Measurements from ENCODE around the gene RDH11. TPM values are rescaled to one million over a fixed set of nuclear protein-coding genes. Genes with fewer than 3 reads are reported as not detected.
A peak's percentile ranks its signal among the peaks of the same experiment; 100 is the strongest.
"Not testable (repeated sequence)": the region's sequence is repeated elsewhere in the genome, so short reads cannot be mapped to it uniquely, and the experiment has no call there.

RDH11 gene
- total RNA-seq, 6 experiments from 2014 or later, result 46.1 to 51.9 (median 49.6) TPM

GRCh38 chr14:67727361-67727760, 31.8 kb upstream of the RDH11 start:
- Mint-ChIP-seq H3K4me1 (ENCODE audit: low read depth) (0 out of 2 replicates have a peak, but pooled peaks cover under 1% of the 10 kb centered on the region), H3K27ac (no peak overlapping the region), H3K36me3 (ENCODE audit: low read depth) (no peaks in the 10 kb centered on the region), H3K27me3 (ENCODE audit: insufficient read depth) (peaks cover 44% of the 10 kb centered on the region), H3K9me3 (peaks cover 5% of the 10 kb centered on the region; the same call in 1 of the 2 replicates), H3K4me3 (no peak overlapping the region)
- DNase-seq, result no peak
- TF ChIP-seq CTCF (IDR thresholded peaks at IDR 0.05), result no peak

GRCh38 chr14:67725171-67725570, 29.6 kb upstream of the RDH11 start:
- Mint-ChIP-seq H3K4me3 (no peak overlapping the region), H3K27ac (no peak overlapping the region), H3K9me3 (peaks cover 5% of the 10 kb centered on the region; the same call in 1 of the 2 replicates), H3K4me1 (ENCODE audit: low read depth) (0 out of 2 replicates have a peak, but pooled peaks cover 7% of the 10 kb centered on the region), H3K27me3 (ENCODE audit: insufficient read depth) (peaks cover 46% of the 10 kb centered on the region), H3K36me3 (ENCODE audit: low read depth) (no peaks in the 10 kb centered on the region)
- no peak for DNase-seq
- TF ChIP-seq CTCF (IDR thresholded peaks at IDR 0.05), result no peak

GRCh38 chr14:67722293-67722692, 26.7 kb upstream of the RDH11 start:
- H3K27me3 Mint-ChIP-seq (ENCODE audit: insufficient read depth), result peaks cover 36% of the 10 kb centered on the region
- no peak for TF ChIP-seq CTCF (IDR thresholded peaks at IDR 0.05)
- peaks cover 17% of the 10 kb centered on the region for H3K4me1 Mint-ChIP-seq (ENCODE audit: low read depth)
- peak overlapping the region; percentile 12; the same call in 1 of the 2 replicates for H3K4me3 Mint-ChIP-seq
- peaks cover 5% of the 10 kb centered on the region; the same call in 1 of the 2 replicates for H3K9me3 Mint-ChIP-seq
- H3K27ac Mint-ChIP-seq, result no peak overlapping the region
- DNase-seq, result peak; percentile 9
- no peaks in the 10 kb centered on the region for H3K36me3 Mint-ChIP-seq (ENCODE audit: low read depth)

GRCh38 chr14:67721875-67722274, 26.3 kb upstream of the RDH11 start:
- no peak overlapping the region; the same call in 1 of the 2 replicates for H3K4me3 Mint-ChIP-seq
- DNase-seq, result no peak
- TF ChIP-seq CTCF (IDR thresholded peaks at IDR 0.05), result no peak
- H3K27ac Mint-ChIP-seq, result no peak overlapping the region
- peaks cover 17% of the 10 kb centered on the region for H3K4me1 Mint-ChIP-seq (ENCODE audit: low read depth)
- H3K36me3 Mint-ChIP-seq (ENCODE audit: low read depth), result no peaks in the 10 kb centered on the region
- H3K27me3 Mint-ChIP-seq (ENCODE audit: insufficient read depth), result peaks cover 31% of the 10 kb centered on the region
- peaks cover 2% of the 10 kb centered on the region; the same call in 1 of the 2 replicates for H3K9me3 Mint-ChIP-seq

GRCh38 chr14:67719866-67720265, 24.3 kb upstream of the RDH11 start:
- Mint-ChIP-seq H3K4me1 (ENCODE audit: low read depth) (peaks cover 17% of the 10 kb centered on the region), H3K9me3 (no peaks in the 10 kb centered on the region), H3K4me3 (no peak overlapping the region), H3K27me3 (ENCODE audit: insufficient read depth) (peaks cover 19% of the 10 kb centered on the region), H3K27ac (no peak overlapping the region), H3K36me3 (ENCODE audit: low read depth) (no peaks in the 10 kb centered on the region)
- no peak for DNase-seq
- TF ChIP-seq CTCF (IDR thresholded peaks at IDR 0.05), result no peak

- H3K9me3 Mint-ChIP-seq; DNase-seq; H3K27ac Mint-ChIP-seq; H3K4me3 Mint-ChIP-seq; H3K36me3 Mint-ChIP-seq (ENCODE audit: low read depth): not testable (repeated sequence)
- Mint-ChIP-seq H3K27me3 (ENCODE audit: insufficient read depth) (peaks cover 15% of the 10 kb centered on the region), H3K4me1 (ENCODE audit: low read depth) (peaks cover 17% of the 10 kb centered on the region)
These were observed 23.8 kb upstream of the RDH11 start for GRCh38 chr14:67719385-67719784.
